ENCODE measurements around the gene CEP112. TPM values are rescaled to one million over a fixed set of nuclear protein-coding genes. Genes with fewer than 3 reads are reported as not detected.

CEP112 gene
- total and polyA plus RNA-seq, 2 experiments from 2014 or later, result 4.0 to 4.3 TPM

DNA sequence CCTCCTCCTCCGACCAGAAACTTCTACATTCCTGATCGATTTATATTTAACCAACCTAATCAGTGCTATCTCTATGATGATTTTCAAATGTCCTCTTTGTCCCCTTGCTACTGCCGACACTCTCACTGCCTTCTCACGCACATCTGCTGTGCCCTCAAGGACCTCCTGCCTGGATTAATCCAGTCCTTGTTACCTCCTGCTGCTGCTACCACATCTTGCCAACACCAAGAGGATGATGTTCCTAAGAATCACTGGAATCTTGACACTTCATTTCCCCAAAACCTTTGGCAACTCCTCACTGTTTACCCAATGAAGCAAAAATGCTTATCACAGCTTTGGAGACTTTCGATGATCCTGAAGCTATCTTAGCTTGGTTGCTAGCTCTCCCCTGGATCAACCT, 343.2 kb downstream of the CEP112 start:
- no peaks in the 10 kb centered on the region for H3K4me1 ChIP-seq (ENCODE audit: insufficient read depth)
- no peaks in the 10 kb centered on the region for H3K36me3 ChIP-seq (ENCODE audit: insufficient read depth)
- no peaks in the 10 kb centered on the region for H3K27me3 ChIP-seq (ENCODE audit: insufficient read depth)
- Mint-ChIP-seq H3K27ac (no peak overlapping the region), H3K36me3 (ENCODE audit: low read depth) (no peaks in the 10 kb centered on the region), H3K4me1 (no peaks in the 10 kb centered on the region), H3K9me3 (peaks cover 1% of the 10 kb centered on the region; the same call in 2 of the 3 replicates), H3K4me3 (no peak overlapping the region), H3K27me3 (ENCODE audit: insufficient read depth, low read depth, poor library complexity) (no peaks in the 10 kb centered on the region)
- no peak overlapping the region for H3K4me2 ChIP-seq
- no peak overlapping the region for H3K4me3 ChIP-seq
- H3K27ac ChIP-seq (ENCODE audit: low read depth), result no peak overlapping the region
- H2AFZ ChIP-seq, result no peak overlapping the region
- no peak for TF ChIP-seq ZNF114 (CRISPR knock-in tag; IDR thresholded peaks at IDR 0.05)
- TF ChIP-seq, protein P1, sequence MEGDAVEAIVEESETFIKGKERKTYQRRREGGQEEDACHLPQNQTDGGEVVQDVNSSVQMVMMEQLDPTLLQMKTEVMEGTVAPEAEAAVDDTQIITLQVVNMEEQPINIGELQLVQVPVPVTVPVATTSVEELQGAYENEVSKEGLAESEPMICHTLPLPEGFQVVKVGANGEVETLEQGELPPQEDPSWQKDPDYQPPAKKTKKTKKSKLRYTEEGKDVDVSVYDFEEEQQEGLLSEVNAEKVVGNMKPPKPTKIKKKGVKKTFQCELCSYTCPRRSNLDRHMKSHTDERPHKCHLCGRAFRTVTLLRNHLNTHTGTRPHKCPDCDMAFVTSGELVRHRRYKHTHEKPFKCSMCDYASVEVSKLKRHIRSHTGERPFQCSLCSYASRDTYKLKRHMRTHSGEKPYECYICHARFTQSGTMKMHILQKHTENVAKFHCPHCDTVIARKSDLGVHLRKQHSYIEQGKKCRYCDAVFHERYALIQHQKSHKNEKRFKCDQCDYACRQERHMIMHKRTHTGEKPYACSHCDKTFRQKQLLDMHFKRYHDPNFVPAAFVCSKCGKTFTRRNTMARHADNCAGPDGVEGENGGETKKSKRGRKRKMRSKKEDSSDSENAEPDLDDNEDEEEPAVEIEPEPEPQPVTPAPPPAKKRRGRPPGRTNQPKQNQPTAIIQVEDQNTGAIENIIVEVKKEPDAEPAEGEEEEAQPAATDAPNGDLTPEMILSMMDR (conservative IDR thresholded peaks at IDR 0.05; ENCODE audit: low read depth in 2 of 2), result no peak
- TF ChIP-seq EZH2phosphoT487 (IDR thresholded peaks at IDR 0.05; ENCODE audit: unreplicated experiment), result no peak
- TF ChIP-seq, protein P2, sequence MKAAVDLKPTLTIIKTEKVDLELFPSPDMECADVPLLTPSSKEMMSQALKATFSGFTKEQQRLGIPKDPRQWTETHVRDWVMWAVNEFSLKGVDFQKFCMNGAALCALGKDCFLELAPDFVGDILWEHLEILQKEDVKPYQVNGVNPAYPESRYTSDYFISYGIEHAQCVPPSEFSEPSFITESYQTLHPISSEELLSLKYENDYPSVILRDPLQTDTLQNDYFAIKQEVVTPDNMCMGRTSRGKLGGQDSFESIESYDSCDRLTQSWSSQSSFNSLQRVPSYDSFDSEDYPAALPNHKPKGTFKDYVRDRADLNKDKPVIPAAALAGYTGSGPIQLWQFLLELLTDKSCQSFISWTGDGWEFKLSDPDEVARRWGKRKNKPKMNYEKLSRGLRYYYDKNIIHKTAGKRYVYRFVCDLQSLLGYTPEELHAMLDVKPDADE (IDR thresholded peaks at IDR 0.05), result no peak
- no peak for TF ChIP-seq JUNB (IDR thresholded peaks at IDR 0.05; ENCODE audit: unreplicated experiment)
- TF ChIP-seq, protein P3, sequence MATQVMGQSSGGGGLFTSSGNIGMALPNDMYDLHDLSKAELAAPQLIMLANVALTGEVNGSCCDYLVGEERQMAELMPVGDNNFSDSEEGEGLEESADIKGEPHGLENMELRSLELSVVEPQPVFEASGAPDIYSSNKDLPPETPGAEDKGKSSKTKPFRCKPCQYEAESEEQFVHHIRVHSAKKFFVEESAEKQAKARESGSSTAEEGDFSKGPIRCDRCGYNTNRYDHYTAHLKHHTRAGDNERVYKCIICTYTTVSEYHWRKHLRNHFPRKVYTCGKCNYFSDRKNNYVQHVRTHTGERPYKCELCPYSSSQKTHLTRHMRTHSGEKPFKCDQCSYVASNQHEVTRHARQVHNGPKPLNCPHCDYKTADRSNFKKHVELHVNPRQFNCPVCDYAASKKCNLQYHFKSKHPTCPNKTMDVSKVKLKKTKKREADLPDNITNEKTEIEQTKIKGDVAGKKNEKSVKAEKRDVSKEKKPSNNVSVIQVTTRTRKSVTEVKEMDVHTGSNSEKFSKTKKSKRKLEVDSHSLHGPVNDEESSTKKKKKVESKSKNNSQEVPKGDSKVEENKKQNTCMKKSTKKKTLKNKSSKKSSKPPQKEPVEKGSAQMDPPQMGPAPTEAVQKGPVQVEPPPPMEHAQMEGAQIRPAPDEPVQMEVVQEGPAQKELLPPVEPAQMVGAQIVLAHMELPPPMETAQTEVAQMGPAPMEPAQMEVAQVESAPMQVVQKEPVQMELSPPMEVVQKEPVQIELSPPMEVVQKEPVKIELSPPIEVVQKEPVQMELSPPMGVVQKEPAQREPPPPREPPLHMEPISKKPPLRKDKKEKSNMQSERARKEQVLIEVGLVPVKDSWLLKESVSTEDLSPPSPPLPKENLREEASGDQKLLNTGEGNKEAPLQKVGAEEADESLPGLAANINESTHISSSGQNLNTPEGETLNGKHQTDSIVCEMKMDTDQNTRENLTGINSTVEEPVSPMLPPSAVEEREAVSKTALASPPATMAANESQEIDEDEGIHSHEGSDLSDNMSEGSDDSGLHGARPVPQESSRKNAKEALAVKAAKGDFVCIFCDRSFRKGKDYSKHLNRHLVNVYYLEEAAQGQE (IDR thresholded peaks at IDR 0.05; ENCODE audit: unreplicated experiment), result no peak
- no peak for TF ChIP-seq STAT1 (IDR thresholded peaks at IDR 0.05; ENCODE audit: unreplicated experiment)
- TF ChIP-seq NANOG (IDR thresholded peaks at IDR 0.05; ENCODE audit: borderline replicate concordance), result no peak
- H3K79me2 ChIP-seq (replicated peaks; ENCODE audit: insufficient read depth), result no peaks in the 10 kb centered on the region
- peaks cover 4% of the 10 kb centered on the region; the same call in 1 of the 2 replicates for H3K9me2 ChIP-seq (ENCODE audit: insufficient read depth)
- H4K20me1 ChIP-seq (replicated peaks; ENCODE audit: insufficient read depth), result no peaks in the 10 kb centered on the region
- H3F3A ChIP-seq (replicated peaks; ENCODE audit: low read depth), result no peaks in the 10 kb centered on the region
- DNase-seq (ENCODE audit: low spot score), result no peak
- no peak for ATAC-seq

DNA sequence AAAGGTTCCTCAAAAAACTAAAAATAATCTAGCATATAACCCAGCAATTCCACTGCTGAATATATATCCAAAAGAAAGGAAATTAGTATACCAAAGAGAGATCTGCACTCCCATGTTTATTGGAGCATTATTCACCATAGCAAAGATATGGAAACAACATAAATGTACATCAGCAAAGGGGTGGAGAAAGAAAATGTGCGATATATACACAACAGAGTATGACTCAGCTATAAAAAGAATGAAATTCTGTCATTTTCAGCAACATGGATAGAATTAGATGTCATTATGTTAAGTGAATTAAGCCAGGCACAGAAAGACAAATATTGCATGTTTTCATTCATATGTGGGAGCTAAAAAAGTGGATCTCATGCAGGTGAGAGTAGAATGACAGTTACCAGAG, 350.8 kb downstream of the CEP112 start:
- Histone ChIP-seq H4K20me1 (replicated peaks; ENCODE audit: insufficient read depth) (no peaks in the 10 kb centered on the region), H3K9me2 (ENCODE audit: insufficient read depth) (no peaks in the 10 kb centered on the region), H3K79me2 (replicated peaks; ENCODE audit: insufficient read depth) (no peaks in the 10 kb centered on the region), H3K4me2 (no peak overlapping the region), H2AFZ (no peak overlapping the region), H3F3A (replicated peaks; ENCODE audit: low read depth) (no peaks in the 10 kb centered on the region), H3K27ac (ENCODE audit: low read depth) (no peak overlapping the region), H3K4me1 (ENCODE audit: insufficient read depth) (no peaks in the 10 kb centered on the region), H3K4me3 (no peak overlapping the region), H3K27me3 (ENCODE audit: insufficient read depth) (no peaks in the 10 kb centered on the region), H3K36me3 (ENCODE audit: insufficient read depth) (no peaks in the 10 kb centered on the region)
- Mint-ChIP-seq H3K27ac (no peak overlapping the region), H3K4me3 (no peak overlapping the region), H3K4me1 (no peaks in the 10 kb centered on the region), H3K9me3 (peaks cover 32% of the 10 kb centered on the region), H3K27me3 (ENCODE audit: insufficient read depth, low read depth, poor library complexity) (no peaks in the 10 kb centered on the region), H3K36me3 (ENCODE audit: low read depth) (peaks cover 17% of the 10 kb centered on the region; the same call in 2 of the 3 replicates)
- DNase-seq (ENCODE audit: low spot score) (no peak), ATAC-seq (no peak)
- TF ChIP-seq EZH2phosphoT487 (IDR thresholded peaks at IDR 0.05; ENCODE audit: unreplicated experiment) (no peak), ZNF114 (CRISPR knock-in tag; IDR thresholded peaks at IDR 0.05) (no peak), NANOG (IDR thresholded peaks at IDR 0.05; ENCODE audit: borderline replicate concordance) (no peak), POLR2AphosphoS5 (IDR thresholded peaks at IDR 0.05; ENCODE audit: low read depth) (no peak), CREB1 (CRISPR knock-in tag; IDR thresholded peaks at IDR 0.05; ENCODE audit: low read depth) (no peak), EZH2 (IDR thresholded peaks at IDR 0.05; ENCODE audit: low read depth, unreplicated experiment) (no peak)
- TF ChIP-seq, protein P3 (IDR thresholded peaks at IDR 0.05; ENCODE audit: unreplicated experiment), result no peak
- TF ChIP-seq, protein P2 (IDR thresholded peaks at IDR 0.05), result no peak
